ENCODE measurements around the gene NOTCH4.
"Not testable (repeated sequence)": the region's sequence is repeated elsewhere in the genome, so short reads cannot be mapped to it uniquely, and the experiment has no call there.

NOTCH4 gene

DNA sequence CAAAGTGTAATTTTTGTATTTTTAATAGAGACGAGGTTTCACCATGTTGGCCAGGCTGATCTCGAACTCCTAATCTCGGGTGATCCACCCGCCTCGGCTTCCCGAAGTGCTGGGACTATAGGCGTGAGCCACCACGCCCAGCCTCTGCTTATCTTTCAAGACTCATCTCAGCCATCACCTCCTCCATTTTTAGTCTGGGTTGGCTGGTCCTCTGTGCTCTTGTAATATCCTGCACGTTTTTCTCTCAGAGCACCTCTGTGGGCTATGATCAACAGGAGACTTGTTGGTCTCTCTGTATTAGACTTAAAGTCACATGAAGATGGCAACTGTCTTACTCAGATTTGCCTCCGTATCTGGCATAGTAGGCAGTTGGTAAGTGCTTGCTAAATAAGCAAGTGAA is 7.6 kb downstream of the NOTCH4 start:
- no peak for DNase-seq

DNA sequence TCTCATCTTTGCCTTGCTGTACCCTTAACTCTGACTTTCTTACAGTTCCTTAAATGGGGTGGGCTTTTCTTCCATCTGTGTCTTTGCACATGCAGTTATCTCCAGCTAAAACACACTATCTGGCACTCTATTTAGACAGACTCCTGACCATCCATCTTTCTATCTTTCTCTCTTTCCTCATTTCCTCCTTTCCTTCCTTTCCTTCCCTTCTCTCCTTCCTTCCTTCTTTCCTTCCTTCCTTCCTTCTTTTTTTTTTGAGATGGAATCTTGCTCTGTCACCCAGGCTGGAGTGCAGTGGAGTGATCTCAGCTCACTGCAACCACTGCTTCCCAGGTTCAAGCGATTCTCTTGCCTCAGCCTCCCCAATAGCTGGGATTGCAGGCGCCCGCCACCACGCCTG is 8.2 kb downstream of the NOTCH4 start:
- no peak for DNase-seq

DNA sequence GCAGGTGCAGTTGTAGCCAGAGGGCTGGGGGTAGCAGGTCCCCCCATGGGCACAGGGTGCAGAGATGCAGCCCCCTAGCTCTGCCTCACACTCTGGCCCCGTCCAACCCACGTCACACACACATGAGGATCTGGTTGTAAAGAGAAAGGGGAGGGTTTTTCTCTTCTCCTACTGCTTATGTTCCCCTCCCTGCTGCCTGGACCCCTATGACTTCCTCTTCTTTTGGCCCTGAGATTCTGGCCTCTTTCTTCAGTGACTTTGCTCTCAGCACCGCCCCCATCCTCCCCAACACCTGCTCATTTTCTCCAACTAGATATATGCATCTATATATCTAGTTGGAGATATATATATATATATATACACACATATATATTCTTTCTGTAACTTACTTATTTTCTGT is 9.7 kb downstream of the NOTCH4 start:
- DNase-seq: no peak

DNA sequence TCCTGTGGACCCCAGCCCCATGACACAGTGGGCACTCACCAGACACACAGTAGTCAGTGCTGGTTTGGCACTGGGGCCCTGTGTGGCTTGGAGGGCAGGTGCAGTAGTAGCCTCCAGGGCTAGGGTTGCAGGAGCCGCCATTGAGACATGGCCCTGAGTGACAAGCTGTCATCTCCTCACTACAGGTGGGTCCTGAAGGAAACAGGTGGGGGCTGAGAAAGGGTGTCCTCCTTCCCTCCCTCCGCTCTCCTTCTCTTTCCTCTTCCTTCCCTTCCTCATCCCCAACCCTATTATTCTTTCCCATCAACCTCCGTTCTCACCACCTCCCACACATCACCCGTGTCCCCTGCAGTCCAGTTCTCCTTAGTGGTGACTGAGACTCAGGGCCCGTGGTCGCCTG is 10.2 kb downstream of the NOTCH4 start:
- DNase-seq: no peak

DNA sequence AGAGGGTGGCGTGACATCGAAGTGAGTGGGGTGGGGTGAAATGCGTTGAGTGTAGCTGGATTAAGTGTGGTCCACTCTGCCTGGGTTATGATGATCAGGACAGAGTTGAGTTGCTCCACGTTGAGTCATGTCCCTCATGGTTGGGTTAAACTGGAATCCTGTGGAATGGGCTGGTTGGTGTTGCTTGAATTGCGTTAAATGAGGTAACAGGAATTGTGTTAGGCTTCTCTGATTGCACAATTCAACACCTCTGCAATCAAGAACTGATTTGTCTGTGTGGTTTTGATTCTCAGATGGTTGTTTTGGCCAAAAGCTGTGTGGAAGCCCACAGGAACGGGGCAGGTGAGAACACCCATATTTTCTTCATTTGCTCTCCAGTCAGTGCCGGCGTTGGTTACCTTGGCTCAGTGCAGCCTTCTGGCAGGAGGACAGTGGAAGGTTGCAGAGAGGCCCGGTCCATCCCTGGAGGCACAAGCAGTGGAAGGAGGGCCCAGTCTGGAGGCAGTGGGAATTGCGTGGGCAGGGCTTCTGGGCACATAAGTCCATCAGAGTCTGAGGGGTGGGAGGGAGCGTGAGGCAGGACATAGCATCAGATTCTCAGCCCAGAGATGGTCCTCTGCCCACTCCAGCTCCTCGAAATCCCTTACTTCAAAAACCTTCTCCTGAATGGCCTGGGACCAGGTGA is 11.6 kb downstream of the NOTCH4 start:
- no peak for DNase-seq

DNA sequence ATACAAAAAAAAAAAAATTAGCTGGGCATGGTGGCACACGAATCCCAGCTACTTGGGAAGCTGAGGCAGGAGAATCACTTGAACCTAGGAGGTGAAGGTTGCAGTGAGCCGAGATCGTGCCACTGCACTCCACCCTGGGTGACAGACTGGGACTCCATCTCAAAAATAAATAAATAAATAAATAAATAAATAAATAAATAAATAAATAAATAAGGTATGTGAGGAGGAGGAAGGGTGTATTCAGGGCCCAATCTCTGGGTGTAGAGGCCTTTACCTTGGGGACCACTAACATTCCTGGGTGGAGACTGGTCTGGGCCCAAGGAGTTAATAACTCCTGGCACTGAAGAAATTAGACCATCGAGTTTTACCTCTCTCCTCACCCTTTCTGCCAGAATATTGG is 12.4 kb downstream of the NOTCH4 start:
- not testable (repeated sequence) for DNase-seq

DNA sequence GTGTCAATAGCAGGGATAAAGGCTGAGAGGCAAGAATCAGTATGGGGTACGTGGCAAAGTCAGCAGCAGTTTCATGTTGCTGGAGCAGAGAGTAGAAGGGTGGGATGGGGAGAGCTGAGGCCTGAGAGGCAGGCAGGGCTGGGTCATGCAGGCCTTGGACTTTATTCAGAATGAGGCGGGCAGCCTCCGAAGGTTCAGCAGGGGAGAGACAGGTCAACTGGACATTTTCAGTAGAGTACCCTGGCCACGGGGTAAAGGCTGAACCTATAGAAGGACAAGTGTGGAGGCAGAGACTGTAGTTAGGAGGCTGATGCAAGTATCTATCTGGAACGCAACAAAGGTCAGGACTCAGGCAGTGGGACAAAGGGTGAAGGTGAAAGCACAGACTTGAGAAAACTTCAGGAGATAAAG is 13.7 kb downstream of the NOTCH4 start:
- DNase-seq: no peak

DNA sequence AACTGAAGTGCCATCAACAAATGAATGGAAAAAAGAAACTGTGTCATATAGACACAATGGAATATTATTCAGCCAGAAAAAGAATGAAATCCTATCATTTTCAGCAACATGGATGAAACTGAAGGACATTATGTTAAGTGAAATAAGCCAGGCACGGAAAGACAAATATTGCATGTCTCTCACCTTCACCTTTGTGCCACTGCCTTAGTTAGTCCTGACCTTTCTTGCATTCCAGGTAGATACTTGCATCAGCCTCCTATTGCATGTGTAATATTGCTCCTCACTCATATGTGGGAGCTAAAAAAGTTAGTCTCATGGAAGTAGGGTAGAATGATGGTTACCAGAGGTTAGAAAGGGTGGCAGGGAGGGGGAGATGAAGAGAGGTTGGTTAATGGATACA is 14.9 kb downstream of the NOTCH4 start:
- DNase-seq: no peak

DNA sequence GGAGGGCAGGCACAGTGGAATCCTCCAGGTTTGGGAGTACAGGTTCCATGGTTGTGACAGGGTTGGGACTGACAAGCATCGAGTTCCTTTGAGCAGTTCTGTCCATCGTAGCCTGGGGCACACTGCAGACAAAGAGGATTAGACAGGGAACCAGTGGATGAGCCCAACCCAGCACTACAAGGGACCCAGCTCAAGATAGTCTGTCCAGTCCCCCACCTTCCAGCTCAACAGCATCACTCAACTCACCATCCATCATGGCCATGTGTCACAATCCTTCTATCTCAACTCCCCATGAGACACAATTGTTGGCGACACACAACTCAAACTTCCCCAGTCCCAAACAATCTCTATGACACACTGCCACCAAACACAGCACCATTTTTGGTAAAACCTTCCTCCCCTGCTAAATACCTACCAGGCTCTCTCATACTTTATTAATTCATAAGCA is 19.6 kb downstream of the NOTCH4 start:
- DNase-seq: no peak

DNA sequence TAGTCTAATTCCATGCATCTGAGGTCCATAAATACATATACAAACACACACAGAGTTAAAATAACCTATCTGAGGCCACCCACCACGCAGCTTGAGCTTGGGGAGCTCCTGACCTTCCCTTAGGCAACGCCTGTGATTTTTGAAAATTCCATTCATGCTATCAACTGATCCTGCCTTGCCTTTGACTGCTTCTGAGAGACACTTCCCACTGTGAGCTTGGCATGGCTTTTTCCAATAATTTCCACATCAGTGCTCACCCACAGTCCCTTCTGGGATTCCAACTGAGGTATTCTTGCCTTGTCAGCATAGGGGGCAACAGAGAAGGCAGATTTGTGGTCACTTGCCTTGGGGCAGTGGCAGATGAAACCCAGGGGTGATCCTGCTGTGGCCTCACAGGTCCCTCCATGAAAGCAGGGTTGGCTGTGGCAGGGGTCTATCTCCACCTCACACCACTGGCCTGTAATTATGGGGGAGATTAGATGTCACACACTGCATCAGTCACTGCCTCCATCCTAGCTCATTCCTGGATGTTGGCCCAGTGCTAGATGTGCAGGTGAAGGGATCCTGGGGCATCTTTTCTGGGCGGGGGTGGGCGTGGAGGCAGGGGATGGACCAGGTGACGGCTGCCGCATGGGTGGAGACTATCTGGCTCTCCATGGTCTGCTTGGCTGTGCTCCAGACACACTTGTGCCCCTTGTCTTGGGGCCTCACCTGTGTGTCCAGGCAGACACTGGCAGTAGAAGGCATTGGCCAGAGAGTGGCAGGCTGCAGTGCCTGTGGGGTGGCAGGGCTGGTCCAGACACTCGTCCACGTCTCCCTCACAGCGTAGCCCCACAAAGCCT is 20.2 kb downstream of the NOTCH4 start:
- no peak for DNase-seq

DNA sequence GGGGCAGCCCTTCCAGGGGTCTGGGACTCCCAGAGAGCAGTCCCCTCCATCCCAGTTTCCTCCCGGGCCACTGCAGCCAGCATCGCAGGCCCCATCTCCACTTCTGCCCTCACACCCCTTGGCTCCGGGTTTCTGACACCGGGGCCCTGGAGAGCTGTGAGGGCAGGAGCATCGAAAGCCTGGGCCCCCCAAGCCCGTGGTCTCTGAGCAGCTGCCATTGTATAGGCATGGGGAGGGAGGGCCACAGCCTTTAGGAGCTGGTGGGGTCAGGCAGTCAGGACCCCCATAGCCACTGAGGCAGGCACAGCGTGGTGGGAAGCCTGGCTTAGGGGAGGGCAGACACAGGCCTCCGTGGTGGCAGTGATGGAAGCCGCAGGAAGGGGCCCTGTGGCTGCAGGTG is 21.7 kb downstream of the NOTCH4 start:
- DNase-seq: no peak

DNA sequence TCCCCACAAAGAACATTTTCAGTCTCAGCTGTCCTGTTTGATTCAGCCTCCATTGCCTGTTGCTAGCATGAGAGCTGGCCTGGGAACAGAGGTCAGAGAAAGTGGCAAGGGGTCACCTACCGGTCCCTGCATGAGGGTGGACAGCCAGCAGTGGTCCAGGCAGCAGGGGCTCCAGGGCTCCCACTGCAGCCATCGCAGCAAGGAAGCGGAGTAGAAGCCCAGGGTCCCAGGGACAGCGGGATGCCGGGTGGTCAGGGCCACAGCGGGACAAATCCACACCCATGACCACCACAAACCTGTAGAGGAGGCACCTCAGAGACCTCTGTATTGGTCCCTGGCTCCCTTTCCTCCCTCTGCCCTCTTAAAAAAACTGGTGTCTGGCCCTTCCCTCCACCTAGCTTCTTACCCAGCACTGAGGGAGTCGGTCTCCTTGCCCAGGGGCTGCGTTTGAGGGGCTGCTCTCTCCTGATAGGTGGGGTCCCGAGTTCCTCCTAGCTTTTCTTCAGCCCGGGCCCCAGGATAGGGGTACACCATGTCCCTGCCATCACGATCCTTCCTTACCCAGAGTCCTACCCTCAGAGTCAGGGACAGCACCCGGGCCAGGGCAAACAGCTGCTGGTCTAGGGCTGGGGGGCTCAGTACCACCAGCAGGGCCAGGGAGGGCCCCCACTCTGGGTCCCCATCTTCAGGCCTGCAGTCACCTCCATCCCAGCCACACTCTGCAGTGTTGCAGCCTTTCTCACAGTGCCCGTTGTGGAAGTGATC is 23.0 kb downstream of the NOTCH4 start:
- DNase-seq: no peak

DNA sequence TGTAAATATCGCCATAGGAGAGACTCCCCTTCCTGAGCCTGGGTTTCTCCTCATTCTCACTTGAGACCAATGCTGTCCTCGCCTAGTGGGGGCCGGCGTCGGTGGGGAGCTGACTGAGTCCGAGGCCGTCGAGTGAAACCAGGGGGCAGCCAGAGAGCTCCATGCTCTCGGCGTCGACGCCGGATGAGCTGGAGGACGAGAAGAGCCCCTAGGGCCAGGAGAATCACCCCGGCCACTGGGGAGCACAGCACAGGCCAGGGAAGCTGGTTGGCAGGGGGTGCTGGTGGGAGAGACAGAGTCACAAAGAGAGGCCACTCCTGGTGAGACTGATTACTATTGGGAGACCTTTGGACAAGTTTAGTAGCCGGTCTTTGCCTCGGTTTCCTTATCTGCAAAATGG is 25.0 kb downstream of the NOTCH4 start:
- no peak for DNase-seq

DNA sequence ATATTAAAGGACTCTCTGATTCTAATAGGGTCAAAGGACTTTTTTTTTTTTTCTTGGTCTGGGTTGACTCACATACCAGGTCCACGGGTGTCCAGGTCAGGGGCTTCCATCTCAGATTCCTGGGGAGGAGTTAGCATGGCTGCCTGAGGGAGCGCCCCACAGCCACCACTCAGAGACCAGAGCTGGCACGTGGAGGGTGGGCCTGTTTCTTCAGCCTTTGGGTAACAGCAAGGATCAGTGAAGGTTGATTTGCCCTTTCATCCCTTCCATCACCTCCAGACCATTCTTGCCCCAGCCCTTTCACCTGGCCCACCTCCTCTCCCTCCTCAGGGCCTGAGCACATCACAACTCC is 25.5 kb downstream of the NOTCH4 start:
- no peak for DNase-seq

DNA sequence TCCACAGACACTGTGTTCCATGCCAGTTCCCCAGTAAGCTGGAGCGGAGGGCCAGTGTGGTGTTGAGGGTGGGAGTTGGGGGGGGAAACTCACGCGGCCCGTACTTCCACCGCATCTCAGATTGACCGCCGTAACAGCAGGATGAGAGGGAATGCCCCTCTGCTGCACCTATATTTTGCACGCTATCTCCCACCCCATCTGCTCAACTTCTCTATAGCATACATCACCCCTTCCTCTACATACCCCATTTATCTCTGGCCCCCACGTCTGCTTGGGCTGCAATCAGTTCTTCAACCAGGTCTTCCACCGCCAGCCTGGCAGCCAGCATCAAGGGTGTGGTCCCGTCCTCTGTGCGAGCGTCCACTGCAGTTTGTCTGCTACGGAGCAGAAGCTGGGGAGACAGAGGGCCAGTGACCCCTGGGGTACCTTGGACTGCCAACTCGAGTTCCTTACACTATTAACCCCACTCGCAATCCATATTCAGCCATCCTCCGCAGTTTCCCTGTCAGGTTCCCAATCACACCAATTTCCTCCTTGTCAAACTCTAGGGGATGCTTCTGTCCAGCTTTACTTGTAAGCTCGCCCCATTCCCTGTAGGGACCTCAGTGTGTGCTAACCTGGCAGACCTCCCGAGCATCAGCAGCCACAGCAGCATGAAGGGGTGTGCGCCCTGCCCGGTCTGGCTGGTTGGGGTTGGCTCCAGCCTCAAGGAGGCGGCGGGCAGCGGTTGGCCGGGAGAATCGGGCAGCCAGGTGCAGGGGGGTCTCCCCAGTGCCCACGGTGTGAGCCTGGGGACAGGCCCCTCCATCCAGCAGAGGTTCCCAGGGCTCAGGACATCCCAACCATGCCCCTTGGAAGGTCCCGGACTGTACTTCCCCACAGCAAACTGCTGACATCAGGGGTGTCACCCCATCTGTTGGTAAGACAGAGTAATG is 26.9 kb downstream of the NOTCH4 start:
- DNase-seq: no peak

DNA sequence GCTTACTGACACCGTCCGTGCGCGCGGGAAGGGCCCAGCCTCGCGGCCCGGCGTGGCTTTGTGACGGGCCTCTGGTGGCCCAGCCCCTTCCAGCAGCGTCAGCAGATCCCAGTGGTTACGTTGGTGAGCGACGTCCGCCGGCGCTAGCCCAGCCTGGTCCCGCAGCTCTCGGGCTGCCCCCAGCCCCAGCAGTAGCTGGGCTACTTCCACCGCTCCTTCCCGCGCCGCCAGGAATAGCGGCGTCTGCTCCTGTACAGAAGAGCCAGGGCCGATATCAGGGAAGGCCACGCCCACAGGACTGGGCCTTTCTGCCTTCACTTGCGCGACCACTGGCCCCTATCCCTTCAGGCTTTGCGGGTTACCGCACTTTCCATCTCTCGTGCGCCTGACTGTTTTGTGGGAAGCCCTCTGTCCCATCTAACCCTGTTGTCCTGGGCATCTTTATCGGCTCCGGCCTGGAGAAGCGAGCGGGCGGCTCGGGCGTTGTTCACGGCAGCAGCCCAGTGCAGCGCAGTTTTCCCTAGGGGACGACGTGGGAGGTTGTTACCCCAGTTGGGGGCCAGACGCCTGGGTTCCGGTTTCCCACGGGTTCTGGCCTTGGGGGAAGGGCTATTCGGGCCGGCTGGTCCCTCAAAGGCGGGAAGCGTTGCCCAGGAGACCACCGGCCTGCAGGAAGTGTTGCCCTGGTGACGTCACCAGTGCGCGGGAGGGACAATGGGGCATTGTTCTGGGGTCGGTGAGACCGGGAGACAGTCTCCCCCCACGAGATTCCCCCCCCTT is 27.8 kb downstream of the NOTCH4 start:
- DNase-seq: peak; percentile 48

DNA sequence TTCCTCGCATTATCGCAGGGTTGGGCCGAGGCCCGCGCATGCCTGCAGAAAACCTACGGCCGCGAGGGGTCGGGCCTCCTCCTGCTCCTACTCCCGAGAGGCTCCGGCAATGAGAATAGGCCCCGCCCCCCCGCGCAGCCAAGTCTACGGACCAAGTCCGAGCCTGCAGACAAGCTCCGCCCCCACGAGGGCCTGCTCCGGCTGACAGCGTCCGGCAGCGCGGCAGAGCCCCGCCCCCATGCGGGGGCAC is 28.3 kb downstream of the NOTCH4 start:
- DNase-seq: peak; percentile 99

DNA sequence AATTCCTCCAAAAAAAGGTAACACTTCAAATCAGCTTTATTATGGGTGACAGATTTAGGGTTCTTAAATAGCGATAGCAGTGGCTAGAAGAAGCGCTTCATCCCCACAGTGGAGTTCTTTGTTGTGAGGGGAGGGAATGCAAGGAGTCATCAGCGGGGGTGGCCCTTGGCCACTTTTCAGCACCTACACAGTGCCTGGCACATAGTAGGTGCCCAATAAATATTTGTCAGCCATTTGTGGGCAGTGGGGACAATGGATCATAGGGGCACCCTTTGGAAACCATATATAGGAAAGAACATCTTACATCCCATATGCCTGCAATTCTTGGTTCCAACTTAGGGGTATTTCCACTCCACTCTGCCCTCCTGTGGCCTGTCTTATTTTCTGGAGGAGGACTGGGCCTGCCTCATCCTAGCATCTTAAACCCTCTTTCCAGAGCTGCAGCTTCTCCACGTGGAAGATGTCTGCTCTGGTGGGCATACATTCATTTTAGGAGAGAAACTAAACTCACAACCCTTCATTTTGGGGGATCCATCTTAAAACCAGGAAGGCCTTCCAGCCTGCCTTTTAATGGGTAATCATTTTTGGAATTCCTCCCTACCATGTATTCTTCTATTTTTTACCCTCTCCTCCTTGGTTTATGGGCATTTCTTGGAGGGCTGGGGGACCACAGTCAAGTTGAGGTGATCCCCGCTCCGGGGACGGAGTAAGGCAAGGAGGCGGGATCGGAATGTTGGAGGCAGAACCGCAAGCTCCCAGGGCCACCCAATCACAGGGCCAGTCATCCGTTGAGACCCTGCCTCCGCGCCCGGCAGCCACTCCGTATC is 28.8 kb downstream of the NOTCH4 start:
- peak; percentile 23 for DNase-seq

DNA sequence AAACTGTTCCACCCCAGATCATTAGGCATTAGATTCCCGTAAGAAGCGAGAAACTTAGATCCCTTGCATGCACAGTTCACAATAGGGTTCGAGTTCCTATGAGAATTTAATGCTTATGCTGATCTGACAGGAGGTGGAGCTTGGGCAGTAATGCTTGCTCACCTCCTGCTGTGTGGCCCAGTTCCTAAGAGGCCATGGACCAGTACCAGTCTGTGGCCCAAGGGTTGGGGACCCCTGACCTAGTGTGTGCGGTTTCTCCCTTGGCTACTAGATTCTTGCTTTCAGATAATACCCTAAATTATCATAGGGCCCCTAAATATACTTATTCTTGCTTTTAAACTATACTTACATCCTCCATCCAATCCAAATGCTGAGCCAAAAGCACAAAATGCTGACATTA is 29.5 kb downstream of the NOTCH4 start:
- DNase-seq: no peak

DNA sequence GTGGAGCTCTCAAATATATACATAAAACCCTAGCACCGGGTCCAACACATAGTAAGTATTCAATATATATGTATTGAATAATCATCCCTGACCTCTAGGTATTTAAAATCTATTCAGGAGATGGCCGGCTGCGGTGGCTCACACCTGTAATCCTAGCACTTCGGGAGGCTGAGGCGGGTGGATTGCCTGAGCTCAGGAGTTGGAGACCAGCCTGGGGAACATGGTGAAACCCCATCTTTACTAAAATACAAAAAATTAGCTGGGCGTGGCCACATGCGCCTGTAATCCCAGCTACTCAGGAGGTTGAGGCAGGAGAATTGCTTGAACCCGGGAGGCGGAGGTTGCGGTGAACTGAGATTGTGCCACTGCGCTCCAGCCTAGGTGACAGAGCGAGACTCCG is 30.8 kb downstream of the NOTCH4 start:
- DNase-seq: not testable (repeated sequence)

DNA sequence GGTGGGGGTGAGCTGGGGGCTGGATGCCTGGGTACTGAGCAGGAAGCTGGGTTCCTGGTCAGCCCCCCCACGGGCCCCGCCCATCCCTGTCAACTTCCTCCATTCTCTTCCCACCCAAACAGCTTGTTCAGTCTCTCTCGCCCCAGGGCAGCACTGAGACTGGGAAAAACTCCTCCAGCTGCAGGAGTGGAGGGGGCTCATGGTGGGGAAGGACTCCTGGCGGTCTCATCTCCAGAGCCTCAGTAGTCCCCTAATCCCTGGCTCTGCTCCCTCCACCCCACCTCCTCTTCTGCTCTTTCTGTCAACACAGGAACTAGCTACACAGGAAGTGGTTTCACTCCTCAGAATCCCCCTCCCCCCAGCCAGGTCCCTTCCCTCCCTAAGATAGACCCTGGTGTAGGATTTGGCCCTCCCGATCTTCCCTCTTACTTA is 31.2 kb downstream of the NOTCH4 start, which contains the start of gene GPSM3:
Gene GPSM3, minus strand, starts transcription at position 36 of the 432 bp plus-strand sequence. CDS start 130 bp downstream, outside the sequence.
- no peak for DNase-seq

Data from NCI-H446 treated with DMSO at 0.1 percent for 48 hours (cell line).